Cardiac muscle cell (in vitro differentiated cells and primary cell): Measurements from ENCODE around the gene CARS2. TPM values are rescaled to one million over a fixed set of nuclear protein-coding genes. Genes with fewer than 3 reads are reported as not detected.
A peak's percentile ranks its signal among the peaks of the same experiment; 100 is the strongest.
"Not testable (repeated sequence)": the region's sequence is repeated elsewhere in the genome, so short reads cannot be mapped to it uniquely, and the experiment has no call there.

Source experiments
- DNase-seq, 2 donors: peaks; one replicate each; pipeline versions ENCODE4 v3.0.0 to v3.0.0-alpha.2; 2010 to 2017; ENCODE audit warnings: low read depth in 1 of 2, low spot score in 1 of 2
- H3K27ac ChIP-seq: fragments of 200-600 bp; sonication (generic); 2 replicates; pipeline ENCODE4 v1.5.1; 2016
- H3K27me3 ChIP-seq: fragments of 200-600 bp; sonication (generic); 2 replicates; pipeline ENCODE4 v1.6.0; 2016; ENCODE audit warnings: control low read depth
- H3K36me3 ChIP-seq: fragments of 200-600 bp; sonication (generic); 2 replicates; pipeline ENCODE4 v1.5.1; 2016; ENCODE audit warnings: control low read depth
- H3K4me1 ChIP-seq: fragments of 200-600 bp; sonication (generic); 2 replicates; pipeline ENCODE4 v1.8.1; 2017; ENCODE audit warnings: low read depth, mild to moderate bottlenecking, mixed run types
- H3K4me3 ChIP-seq: fragments of 200-600 bp; sonication (generic); 2 replicates; pipeline ENCODE4 v1.5.1; 2016; ENCODE audit warnings: mild to moderate bottlenecking
- H3K9me3 ChIP-seq: fragments of 200-600 bp; sonication (generic); 2 replicates; pipeline ENCODE4 v1.5.1; 2017; ENCODE audit warnings: low read depth, mild to moderate bottlenecking, control low read depth
- CTCF ChIP-seq: IDR thresholded peaks from 2 replicates; pipeline ENCODE4 v1.5.1; 2012; ENCODE audit warnings: low read depth, mild to moderate bottlenecking, low read length
- polyA plus RNA-seq: library from polyadenylated mRNA; unstranded; fragments of >200 nt; fragmentation: Nextera tagmentation; extraction: Ambion mirVana; gene quantifications from 2 replicates; pipeline ENCODE4 v1.2.1, GENCODE V29; 2016
- total RNA-seq: library from RNA; depleted of rRNA; stranded (reverse); fragments of >200 nt; gene quantifications from 2 replicates; pipeline ENCODE4 v1.2.3, GENCODE V29; 2016

Gene CARS2
- total and polyA plus RNA-seq, 2 experiments from 2014 or later, result 58.2 to 94.6 TPM

GRCh38 chr13:110734561-110734960 is 28.6 kb upstream of the CARS2 start:
- Histone ChIP-seq H3K9me3 (no peaks in the 10 kb centered on the region), H3K27me3 (no peaks in the 10 kb centered on the region), H3K4me1 (no peaks in the 10 kb centered on the region), H3K4me3 (no peak overlapping the region), H3K27ac (no peak overlapping the region), H3K36me3 (no peaks in the 10 kb centered on the region)
- no peak for TF ChIP-seq CTCF
- no peak for DNase-seq

GRCh38 chr13:110731072-110731471 is 25.2 kb upstream of the CARS2 start:
- Histone ChIP-seq H3K9me3 (no peaks in the 10 kb centered on the region), H3K36me3 (no peaks in the 10 kb centered on the region), H3K4me3 (no peak overlapping the region), H3K27me3 (no peaks in the 10 kb centered on the region), H3K27ac (no peak overlapping the region), H3K4me1 (no peaks in the 10 kb centered on the region)
- no peak for DNase-seq
- TF ChIP-seq CTCF, result no peak

- TF ChIP-seq CTCF, result no peak
- Histone ChIP-seq H3K27ac (no peak overlapping the region), H3K9me3 (no peaks in the 10 kb centered on the region), H3K4me1 (no peaks in the 10 kb centered on the region), H3K4me3 (no peak overlapping the region), H3K36me3 (no peaks in the 10 kb centered on the region), H3K27me3 (no peaks in the 10 kb centered on the region)
- no peak for DNase-seq
These were observed 20.8 kb upstream of the CARS2 start for GRCh38 chr13:110726726-110727125.

GRCh38 chr13:110726153-110726552 is 20.2 kb upstream of the CARS2 start:
- not testable (repeated sequence) for H3K4me3 ChIP-seq, H3K27me3 ChIP-seq, DNase-seq, H3K36me3 ChIP-seq, H3K27ac ChIP-seq, H3K9me3 ChIP-seq, H3K4me1 ChIP-seq

GRCh38 chr13:110723598-110723997 is 17.7 kb upstream of the CARS2 start:
- no peak for TF ChIP-seq CTCF

GRCh38 chr13:110722971-110723370 is 17.1 kb upstream of the CARS2 start:
- Histone ChIP-seq H3K9me3 (no peaks in the 10 kb centered on the region), H3K27ac (peak overlapping the region; percentile 6), H3K27me3 (no peaks in the 10 kb centered on the region), H3K4me3 (no peak overlapping the region), H3K4me1 (no peaks in the 10 kb centered on the region), H3K36me3 (peaks cover 8% of the 10 kb centered on the region)
- no peak for DNase-seq
- no peak for TF ChIP-seq CTCF

More at GRCh38 chr13:110723598-110723997, 17.7 kb upstream of the CARS2 start:
- H3K27me3 ChIP-seq, result no peaks in the 10 kb centered on the region
- H3K4me1 ChIP-seq, result no peaks in the 10 kb centered on the region
- no peak for DNase-seq
- H3K27ac ChIP-seq, result peak overlapping the region; percentile 59
- no peak overlapping the region for H3K4me3 ChIP-seq
- H3K36me3 ChIP-seq, result peaks cover 8% of the 10 kb centered on the region
- no peaks in the 10 kb centered on the region for H3K9me3 ChIP-seq
